ENCODE results near the gene MYLK3.

MYLK3 gene

GRCh38 chr16:46775214-46775613 is 27.1 kb upstream of the MYLK3 start:
- no peak for DNase-seq (ENCODE audit: low spot score)
- in situ Hi-C loops (cut with MboI; ENCODE audit: low pct_unique_long_range_greater_than_20kb, low sequenced_read_pairs, unreplicated experiment) = no loop called here
- TF ChIP-seq CTCF (IDR thresholded peaks at IDR 0.05; ENCODE audit: extremely low read depth, insufficient read depth, missing control alignments) = no peak

GRCh38 chr16:46774743-46775177 is 26.6 kb upstream of the MYLK3 start:
- TF ChIP-seq CTCF (IDR thresholded peaks at IDR 0.05; ENCODE audit: extremely low read depth, insufficient read depth, missing control alignments) = no peak
- in situ Hi-C loops (cut with MboI; ENCODE audit: low pct_unique_long_range_greater_than_20kb, low sequenced_read_pairs, unreplicated experiment) = no loop called here
- no peak for DNase-seq (ENCODE audit: low spot score)

DNA sequence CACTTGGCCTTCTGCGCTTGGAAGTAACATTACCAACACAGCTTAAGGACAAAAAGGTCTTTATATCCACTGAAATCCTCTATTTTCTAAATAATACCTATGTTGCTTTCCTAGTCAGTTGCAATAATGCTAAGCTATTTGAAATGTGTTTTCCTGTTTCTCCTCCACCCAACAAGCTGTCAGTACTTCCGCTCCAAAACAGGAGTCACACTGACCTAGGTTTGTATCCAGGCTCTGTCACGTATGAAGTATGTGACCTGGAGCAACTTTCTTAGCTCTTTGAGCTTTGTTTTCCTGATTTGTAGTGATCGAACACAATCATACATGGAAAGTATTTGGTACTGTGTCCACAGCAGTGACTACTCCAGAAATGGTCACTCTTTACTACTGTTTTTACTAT is 24.3 kb upstream of the MYLK3 start:
- no peak for TF ChIP-seq CTCF (IDR thresholded peaks at IDR 0.05; ENCODE audit: extremely low read depth, insufficient read depth, missing control alignments)
- no peak for DNase-seq (ENCODE audit: low spot score)
- in situ Hi-C loops (cut with MboI; ENCODE audit: low pct_unique_long_range_greater_than_20kb, low sequenced_read_pairs, unreplicated experiment) = no loop called here

DNA sequence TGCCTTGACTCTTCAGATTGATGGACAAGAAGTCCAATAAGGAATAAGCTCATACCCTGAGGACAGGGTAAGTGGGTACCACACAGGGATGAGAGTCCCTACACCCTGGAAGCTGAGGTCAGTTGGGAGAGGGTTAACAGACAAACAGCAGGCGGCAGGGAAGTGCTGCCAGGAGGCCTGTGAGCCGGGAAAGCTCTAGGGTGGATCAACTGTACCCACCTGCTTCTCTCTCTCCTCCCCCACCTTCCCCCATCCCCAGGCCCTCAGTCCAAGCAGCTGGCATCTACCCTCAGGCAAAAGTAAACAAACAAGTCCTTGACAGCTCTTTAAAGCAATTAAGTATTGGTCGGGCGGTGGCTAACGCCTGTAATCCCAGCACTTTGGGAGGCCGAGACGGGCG is 20.7 kb upstream of the MYLK3 start:
- no peak for DNase-seq (ENCODE audit: low spot score)
- TF ChIP-seq CTCF (IDR thresholded peaks at IDR 0.05; ENCODE audit: extremely low read depth, insufficient read depth, missing control alignments) = no peak
- in situ Hi-C loops (cut with MboI; ENCODE audit: low pct_unique_long_range_greater_than_20kb, low sequenced_read_pairs, unreplicated experiment) = no loop called here

GRCh38 chr16:46765050-46765449 is 16.9 kb upstream of the MYLK3 start:
- no peak for TF ChIP-seq CTCF (IDR thresholded peaks at IDR 0.05; ENCODE audit: extremely low read depth, insufficient read depth, missing control alignments)
- no peak for DNase-seq (ENCODE audit: low spot score)
- in situ Hi-C loops (cut with MboI; ENCODE audit: low pct_unique_long_range_greater_than_20kb, low sequenced_read_pairs, unreplicated experiment) = no loop called here

GRCh38 chr16:46763147-46763546 is 15.0 kb upstream of the MYLK3 start:
- no peak for TF ChIP-seq CTCF (IDR thresholded peaks at IDR 0.05; ENCODE audit: extremely low read depth, insufficient read depth, missing control alignments)
- in situ Hi-C loops (cut with MboI; ENCODE audit: low pct_unique_long_range_greater_than_20kb, low sequenced_read_pairs, unreplicated experiment) = no loop called here
- no peak for DNase-seq (ENCODE audit: low spot score)

DNA sequence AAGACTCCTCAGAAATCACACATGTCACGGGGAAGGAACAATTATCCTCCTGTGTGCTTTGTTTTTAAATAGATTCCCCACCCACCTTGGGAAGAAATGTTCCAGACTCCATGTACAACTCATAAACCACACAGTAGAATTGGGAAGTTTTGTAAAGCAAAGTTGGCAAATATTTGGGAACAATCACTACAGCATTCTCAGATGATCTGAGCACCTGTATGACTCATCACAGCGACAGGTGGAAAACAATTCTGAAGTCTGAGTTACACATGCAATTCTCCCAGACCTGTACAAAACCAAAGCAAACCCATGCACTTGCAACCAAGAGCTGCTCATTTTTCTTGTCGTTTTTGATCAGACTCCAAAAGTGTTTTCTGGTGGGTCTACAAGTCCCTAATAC is 14.4 kb upstream of the MYLK3 start:
- DNase-seq (ENCODE audit: low spot score) = no peak
- no peak for TF ChIP-seq CTCF (IDR thresholded peaks at IDR 0.05; ENCODE audit: extremely low read depth, insufficient read depth, missing control alignments)
- in situ Hi-C loops (cut with MboI; ENCODE audit: low pct_unique_long_range_greater_than_20kb, low sequenced_read_pairs, unreplicated experiment) = no loop called here

All from GM13977 (cell line).